ENCODE results near the gene NR3C1. TPM values are rescaled to one million over a fixed set of nuclear protein-coding genes. Genes with fewer than 3 reads are reported as not detected.

NR3C1 gene
- total RNA-seq, 1 donor from 2014 or later, result 46.7 TPM

DNA sequence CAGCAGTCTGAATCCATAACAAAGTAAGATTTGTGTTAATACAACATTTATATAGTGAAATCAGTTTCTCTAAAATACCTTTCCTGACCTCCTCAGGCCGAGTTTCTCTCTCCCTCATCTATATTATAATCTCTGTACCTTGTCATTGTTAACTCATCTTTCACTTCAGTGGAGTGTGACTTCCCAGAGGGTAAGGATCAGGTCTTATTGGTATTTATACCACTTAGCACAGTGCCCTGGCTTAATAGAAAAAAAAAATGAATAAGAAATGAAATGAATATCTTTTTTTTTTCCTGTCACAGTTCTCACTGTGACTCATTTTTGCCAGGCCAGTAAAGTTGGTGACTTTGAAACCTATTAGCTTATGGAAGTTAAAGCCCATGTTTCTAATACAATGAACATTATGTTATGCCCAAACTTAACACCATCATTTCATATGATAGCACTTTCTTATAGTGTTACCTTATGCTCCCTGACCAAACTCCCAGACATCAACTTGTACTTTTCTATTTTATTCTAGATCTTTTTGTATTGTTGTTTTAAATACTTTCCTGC lies 90.1 kb downstream of the NR3C1 start:
- H3K4me3 ChIP-seq, result no peak overlapping the region
- TF ChIP-seq POLR2AphosphoS5 (IDR thresholded peaks at IDR 0.05; ENCODE audit: insufficient read depth in 1 of 2, low read depth in 1 of 2), result no peak
- no peak for TF ChIP-seq POLR2A (IDR thresholded peaks at IDR 0.05)
- TF ChIP-seq CTCF (IDR thresholded peaks at IDR 0.05), result no peak
- peaks cover 27% of the 10 kb centered on the region for H3K4me1 ChIP-seq
- no peaks in the 10 kb centered on the region for H3K9me3 ChIP-seq
- no peaks in the 10 kb centered on the region for H3K27me3 ChIP-seq
- peaks cover 0 to 19% of the 10 kb centered on the region in 2 donors for H3K36me3 ChIP-seq
- intact Hi-C loops (cut with DNase I), result loop anchor here (10.0 kb wide), 1 partner anchor 91 kb away; the partner anchor contains the start of gene NR3C1
- H3K27ac ChIP-seq, result no peak overlapping the region
- DNase-seq (ENCODE audit: extremely low spot score in 2 of 2), result no peak

DNA sequence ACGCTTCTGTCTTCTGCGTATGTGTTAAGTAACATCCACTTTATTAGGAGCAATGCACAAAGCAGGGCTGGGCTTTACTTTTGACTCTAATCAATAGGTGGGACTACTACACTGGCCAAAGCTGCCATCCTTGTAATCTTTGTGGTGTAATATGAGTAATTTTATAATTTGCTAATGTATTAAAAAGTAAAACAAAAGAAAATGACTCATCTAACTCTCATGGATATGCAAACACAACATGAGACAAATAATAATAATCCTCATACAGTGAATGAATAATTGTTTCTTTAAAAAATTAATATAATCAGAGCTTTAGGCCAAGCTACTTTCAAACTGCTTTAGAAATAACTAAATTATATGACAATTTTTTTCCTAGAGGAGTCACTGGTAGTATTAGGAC lies 90.7 kb downstream of the NR3C1 start:
- intact Hi-C loops (cut with DNase I), result loop anchor here (10.0 kb wide), 1 partner anchor 92 kb away; the partner anchor contains the start of gene NR3C1
- TF ChIP-seq POLR2A (IDR thresholded peaks at IDR 0.05) (no peak), POLR2AphosphoS5 (IDR thresholded peaks at IDR 0.05; ENCODE audit: insufficient read depth in 1 of 2, low read depth in 1 of 2) (no peak), CTCF (IDR thresholded peaks at IDR 0.05) (no peak)
- peaks cover 23% of the 10 kb centered on the region for H3K4me1 ChIP-seq

GRCh38 chr5:143311955-143312354 lies 91.5 kb downstream of the NR3C1 start:
- Histone ChIP-seq H3K4me3 (no peak overlapping the region), H3K27ac (no peak overlapping the region), H3K4me1 (peaks cover 14% of the 10 kb centered on the region), H3K9me3 (no peaks in the 10 kb centered on the region), H3K27me3 (no peaks in the 10 kb centered on the region), H3K36me3 (peaks cover 0 to 19% of the 10 kb centered on the region in 2 donors)
- DNase-seq (ENCODE audit: extremely low spot score in 2 of 2), result no peak
- intact Hi-C loops (cut with DNase I), result loop anchor here (10.0 kb wide), 1 partner anchor 93 kb away; the partner anchor contains the start of gene NR3C1
- no peak for TF ChIP-seq CTCF (IDR thresholded peaks at IDR 0.05)
- no peak for TF ChIP-seq POLR2A (IDR thresholded peaks at IDR 0.05)
- no peak for TF ChIP-seq POLR2AphosphoS5 (IDR thresholded peaks at IDR 0.05; ENCODE audit: insufficient read depth in 1 of 2, low read depth in 1 of 2)

More for the DNA sequence above, 90.7 kb downstream of the NR3C1 start:
- no peak overlapping the region for H3K27ac ChIP-seq
- H3K9me3 ChIP-seq, result no peaks in the 10 kb centered on the region
- no peaks in the 10 kb centered on the region for H3K27me3 ChIP-seq
- H3K4me3 ChIP-seq, result no peak overlapping the region
- no peak for DNase-seq (ENCODE audit: extremely low spot score in 2 of 2)
- peaks cover 0 to 19% of the 10 kb centered on the region in 2 donors for H3K36me3 ChIP-seq

DNA sequence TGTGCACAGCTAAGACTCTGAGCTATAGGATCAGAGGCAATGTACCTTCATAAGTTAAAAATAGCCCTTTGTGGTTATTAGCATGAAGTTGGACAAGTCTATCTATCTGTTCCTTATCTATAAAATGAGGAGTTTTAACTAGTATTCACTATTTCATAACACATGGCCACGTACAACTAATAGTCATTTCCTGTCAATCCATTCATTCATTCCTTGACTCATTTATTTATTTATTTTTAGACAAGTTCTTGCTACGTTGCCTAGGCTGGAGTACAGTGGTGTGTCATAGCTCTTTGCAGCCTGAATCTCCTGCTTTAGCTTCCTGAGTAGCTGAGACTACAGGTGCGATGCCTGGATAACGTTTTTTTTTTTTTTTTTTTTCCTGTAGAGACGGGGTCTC lies 92.1 kb downstream of the NR3C1 start:
- Histone ChIP-seq H3K4me3 (no peak overlapping the region), H3K4me1 (peaks cover 9% of the 10 kb centered on the region), H3K27ac (no peak overlapping the region), H3K27me3 (no peaks in the 10 kb centered on the region), H3K36me3 (peaks cover 0 to 19% of the 10 kb centered on the region in 2 donors), H3K9me3 (no peaks in the 10 kb centered on the region)
- intact Hi-C loops (cut with DNase I), result loop anchor here (10.0 kb wide), 1 partner anchor 93 kb away; the partner anchor contains the start of gene NR3C1
- no peak for TF ChIP-seq POLR2AphosphoS5 (IDR thresholded peaks at IDR 0.05; ENCODE audit: insufficient read depth in 1 of 2, low read depth in 1 of 2)
- no peak for DNase-seq (ENCODE audit: extremely low spot score in 2 of 2)

DNA sequence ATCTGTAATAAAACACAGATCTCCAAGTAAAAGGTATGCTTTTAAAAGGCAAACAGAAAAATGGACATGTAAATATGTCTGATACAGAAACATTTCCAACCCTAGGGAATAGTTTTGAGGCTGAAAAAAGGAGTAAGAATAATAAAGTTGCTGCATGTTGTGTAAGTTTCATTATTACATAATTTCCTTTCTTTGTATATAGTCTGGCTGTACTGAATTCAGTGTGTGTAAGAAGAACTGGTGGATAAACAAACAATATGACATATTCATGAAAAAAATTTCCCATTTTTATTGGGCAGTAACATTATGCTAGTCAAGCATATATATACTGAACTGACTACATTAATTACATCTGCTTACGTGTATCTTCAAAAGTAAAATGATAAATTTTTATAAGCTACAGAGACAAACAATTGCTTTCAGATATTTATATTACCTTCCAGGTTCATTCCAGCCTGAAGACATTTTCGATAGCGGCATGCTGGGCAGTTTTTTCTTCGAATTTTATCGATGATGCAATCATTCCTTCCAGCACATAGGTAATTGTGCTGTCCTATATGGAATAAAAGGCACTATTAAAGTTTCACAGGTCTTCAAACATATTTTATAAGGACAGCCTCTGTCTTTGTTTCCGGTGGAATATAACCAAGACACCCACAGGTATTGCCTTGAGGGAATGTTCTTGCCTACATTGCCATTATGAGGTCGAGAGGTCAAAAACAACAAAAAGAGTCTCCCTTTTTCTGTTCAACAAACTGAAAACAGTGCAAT lies 93.6 kb downstream of the NR3C1 start:
- no peak overlapping the region for H3K27ac ChIP-seq
- peaks cover 5% of the 10 kb centered on the region for H3K4me1 ChIP-seq
- H3K36me3 ChIP-seq, result peaks cover 0 to 19% of the 10 kb centered on the region in 2 donors

More for the DNA sequence above, 93.6 kb downstream of the NR3C1 start:
- no peak overlapping the region for H3K4me3 ChIP-seq
- intact Hi-C loops (cut with DNase I), result loop anchor here (10.0 kb wide), 1 partner anchor 95 kb away; the partner anchor contains the start of gene NR3C1
- DNase-seq (ENCODE audit: extremely low spot score in 2 of 2), result no peak
- H3K27me3 ChIP-seq, result no peaks in the 10 kb centered on the region
- TF ChIP-seq CTCF (IDR thresholded peaks at IDR 0.05) (no peak), POLR2AphosphoS5 (IDR thresholded peaks at IDR 0.05; ENCODE audit: insufficient read depth in 1 of 2, low read depth in 1 of 2) (no peak), POLR2A (IDR thresholded peaks at IDR 0.05) (no peak)
- no peaks in the 10 kb centered on the region for H3K9me3 ChIP-seq
